Subcutaneous adipose tissue (tissue), 4 donors: ENCODE results near the gene KCTD13. TPM values are rescaled to one million over a fixed set of nuclear protein-coding genes. Genes with fewer than 3 reads are reported as not detected.

Source experiments
- total RNA-seq, 4 donors: library from RNA; depleted of rRNA; stranded (reverse); fragments of >200 nt; gene quantifications; one replicate each; pipeline ENCODE4 v1.1.0, GENCODE V29; 2016
- TF ChIP-seq, protein P1 (sequence below): fragments of 450-650 bp; IDR thresholded peaks from one replicate; pipeline ENCODE4 v1.5.1; 2016; ENCODE audit warnings: low read depth, mild to moderate bottlenecking, control low read depth, antibody characterized with exemption, moderate library complexity

KCTD13 gene
- total RNA-seq, 4 donors from 2014 or later: 5.4 to 26.2 (median 23.3) TPM

DNA sequence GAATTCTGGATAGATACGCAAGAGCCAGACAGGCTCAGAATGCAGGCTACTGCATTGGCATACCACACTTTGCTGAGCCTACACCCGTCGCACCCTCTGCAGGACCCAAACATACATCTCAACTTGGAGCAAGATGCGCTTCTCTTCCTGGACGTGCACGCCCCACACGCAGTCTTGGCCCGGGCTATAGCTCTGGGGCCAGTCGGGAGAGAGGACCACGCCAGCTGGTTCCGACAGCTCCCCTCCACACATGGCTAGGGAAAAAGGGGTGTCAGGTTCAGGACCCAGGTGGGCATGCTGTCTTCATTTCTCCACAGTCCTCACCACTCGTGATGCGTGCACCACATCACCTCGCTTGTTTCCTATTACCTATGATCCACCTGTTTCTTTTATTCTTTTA lies 47.9 kb downstream of the KCTD13 start:
- TF ChIP-seq, protein P1, sequence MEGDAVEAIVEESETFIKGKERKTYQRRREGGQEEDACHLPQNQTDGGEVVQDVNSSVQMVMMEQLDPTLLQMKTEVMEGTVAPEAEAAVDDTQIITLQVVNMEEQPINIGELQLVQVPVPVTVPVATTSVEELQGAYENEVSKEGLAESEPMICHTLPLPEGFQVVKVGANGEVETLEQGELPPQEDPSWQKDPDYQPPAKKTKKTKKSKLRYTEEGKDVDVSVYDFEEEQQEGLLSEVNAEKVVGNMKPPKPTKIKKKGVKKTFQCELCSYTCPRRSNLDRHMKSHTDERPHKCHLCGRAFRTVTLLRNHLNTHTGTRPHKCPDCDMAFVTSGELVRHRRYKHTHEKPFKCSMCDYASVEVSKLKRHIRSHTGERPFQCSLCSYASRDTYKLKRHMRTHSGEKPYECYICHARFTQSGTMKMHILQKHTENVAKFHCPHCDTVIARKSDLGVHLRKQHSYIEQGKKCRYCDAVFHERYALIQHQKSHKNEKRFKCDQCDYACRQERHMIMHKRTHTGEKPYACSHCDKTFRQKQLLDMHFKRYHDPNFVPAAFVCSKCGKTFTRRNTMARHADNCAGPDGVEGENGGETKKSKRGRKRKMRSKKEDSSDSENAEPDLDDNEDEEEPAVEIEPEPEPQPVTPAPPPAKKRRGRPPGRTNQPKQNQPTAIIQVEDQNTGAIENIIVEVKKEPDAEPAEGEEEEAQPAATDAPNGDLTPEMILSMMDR: no peak

DNA sequence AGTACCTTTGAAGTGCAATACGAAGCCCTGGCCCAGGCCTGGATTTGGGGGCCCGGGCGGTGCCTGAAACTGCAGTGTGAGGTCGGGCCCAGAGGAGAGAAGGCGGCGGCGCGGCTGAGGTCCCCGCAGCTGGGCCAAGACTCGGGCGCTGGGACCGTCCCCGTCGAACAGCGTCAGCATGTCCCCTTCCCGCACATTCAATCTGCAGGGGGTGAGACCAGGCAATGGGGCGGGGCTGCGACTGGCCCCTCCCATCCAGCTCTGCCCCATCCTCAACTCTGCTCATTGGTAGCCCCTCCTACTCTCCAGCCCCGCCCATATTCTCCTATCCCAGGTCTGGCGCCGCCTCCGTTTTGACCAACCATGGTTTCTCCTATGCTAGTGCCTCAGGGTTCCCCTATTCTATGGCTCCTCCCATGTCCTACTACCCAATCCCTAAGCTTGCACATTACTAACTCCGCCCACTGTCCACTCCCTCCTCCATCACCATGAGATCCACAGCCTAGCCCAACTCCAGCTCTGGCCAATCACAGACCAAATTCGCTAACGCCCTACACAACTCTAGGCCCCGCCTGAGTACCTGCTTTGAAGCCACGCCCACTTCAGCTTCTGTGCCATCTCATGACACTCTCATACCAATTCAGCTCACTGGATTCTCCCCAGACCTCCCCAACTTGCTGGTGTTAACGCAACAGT lies 48.6 kb downstream of the KCTD13 start:
- TF ChIP-seq, protein P1: no peak

DNA sequence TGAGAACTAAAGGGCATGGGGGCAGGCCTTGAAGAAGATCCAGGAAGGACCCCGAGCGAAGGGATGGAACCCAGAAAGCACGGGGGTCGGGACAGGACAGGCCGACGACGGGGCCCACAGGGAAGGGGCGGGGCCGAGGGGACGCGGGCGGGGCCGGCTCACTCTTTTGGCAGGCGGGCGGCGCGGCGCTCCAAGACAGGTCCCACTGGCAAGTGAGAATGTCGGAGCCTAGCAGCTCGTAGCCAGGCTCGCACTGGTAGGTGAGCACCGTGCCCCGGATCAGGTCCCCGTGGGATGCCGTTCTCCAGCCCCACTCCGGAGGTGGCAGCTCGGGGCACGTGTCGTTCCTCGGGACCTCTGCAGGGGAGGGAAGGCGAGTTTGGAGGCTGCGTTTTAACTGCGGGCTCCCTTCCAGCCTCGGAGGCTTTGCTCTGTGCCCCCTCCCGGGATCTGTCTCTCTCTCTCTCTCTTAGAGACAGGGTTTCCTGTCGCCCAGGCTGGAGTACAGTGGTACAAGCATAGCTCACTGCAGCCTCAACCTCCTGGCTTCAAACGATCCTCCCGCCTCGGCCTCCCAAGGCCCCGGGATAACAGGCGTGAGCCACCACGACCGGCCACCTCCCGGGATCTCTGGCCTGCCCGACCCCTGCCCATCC lies 49.3 kb downstream of the KCTD13 start:
- TF ChIP-seq, protein P1: no peak

DNA sequence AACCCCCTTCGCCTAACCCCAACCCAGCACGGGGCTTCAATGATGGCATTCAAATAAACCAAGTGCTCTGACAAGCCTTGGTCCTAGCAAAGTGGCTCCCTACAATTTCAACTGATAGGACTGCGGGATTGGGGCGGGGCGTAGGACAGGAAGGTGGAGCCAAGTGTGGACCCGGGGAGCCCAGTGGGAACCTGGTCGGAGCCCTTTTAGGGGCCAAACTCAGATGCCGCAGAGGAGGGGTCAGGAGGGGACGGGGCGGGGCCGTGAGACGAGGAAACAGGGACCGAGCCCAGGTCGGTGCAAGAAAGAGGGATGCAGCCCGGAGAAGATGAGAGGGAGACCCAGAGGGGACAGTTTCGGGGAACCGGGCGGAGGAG lies 49.8 kb downstream of the KCTD13 start:
- TF ChIP-seq, protein P1: no peak

DNA sequence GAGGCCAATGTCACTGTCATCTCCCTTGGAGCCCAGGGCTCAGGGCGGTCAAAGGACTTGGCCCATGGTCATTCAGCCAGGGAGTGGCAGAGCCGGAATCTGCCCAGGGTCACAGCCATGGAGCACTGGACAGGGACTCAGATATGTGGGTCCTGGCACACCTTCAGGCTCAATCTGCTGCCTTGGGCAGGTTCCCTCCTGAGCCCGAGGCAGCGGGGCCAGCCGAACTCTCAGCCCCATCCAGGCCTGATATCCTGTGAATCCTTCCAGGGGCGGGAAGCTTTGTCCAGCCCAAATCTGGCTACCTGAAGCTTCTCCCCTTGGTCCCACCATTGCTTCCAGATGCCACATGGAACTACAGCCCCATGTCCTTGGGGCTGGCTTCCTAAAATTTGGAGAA lies 50.8 kb downstream of the KCTD13 start:
- TF ChIP-seq, protein P1: no peak

DNA sequence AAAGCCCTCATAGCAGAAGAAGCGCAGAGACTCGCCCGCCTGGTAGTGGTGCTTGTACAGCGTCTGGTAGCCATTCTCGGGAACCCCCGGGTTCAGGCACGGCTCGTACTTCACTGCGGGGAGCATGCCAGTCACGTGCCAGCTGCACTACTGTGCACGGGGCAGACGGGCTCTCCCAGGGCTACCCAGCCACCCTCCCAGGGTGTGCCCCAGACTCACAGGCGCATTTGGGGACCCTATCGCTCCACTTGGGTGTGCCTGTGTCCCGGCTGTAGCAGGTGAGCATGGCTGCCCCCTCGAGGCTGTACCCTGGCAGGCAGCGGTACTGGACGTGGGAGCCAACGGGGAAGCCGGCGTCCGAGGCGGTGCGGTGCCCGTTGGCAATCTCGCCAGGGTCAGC lies 52.7 kb downstream of the KCTD13 start:
- TF ChIP-seq, protein P1: no peak

DNA sequence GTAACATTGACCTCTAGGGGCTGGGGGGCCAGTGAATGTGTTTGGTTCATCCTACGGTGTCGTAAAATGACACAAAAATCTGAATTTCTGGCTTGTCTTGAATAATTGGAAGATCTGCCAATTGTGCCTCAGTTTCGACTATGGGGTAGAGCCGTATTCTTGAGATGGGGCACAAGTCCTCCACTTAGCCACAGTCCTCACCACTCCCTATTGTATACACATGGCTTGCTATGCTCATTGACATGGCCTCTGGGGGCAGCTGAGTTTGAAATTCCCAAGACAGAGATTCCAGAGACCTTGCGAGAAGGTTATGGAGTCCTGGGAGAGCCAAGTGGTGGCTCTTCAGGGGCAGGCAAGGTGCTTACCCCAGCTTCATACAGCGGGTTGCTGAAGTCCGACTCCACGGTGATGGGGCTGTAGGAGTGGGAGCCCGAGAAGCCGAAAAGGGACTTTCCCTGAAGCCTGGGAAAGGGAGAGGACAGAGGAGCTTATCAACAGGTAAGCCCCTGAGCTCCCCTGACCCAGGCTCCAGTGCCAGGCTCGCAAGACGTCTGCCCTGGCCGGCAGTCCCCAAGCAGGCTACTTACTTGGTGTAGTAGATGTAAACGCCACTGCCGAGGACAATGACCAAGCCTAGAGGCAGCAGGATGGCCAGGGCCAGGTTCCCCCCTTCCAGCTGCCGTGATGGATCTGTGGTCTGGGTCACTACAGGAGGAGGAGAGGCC lies 54.0 kb downstream of the KCTD13 start:
- TF ChIP-seq, protein P1: no peak
